Gastrocnemius medialis (tissue), 4 donors: ENCODE results near the gene LIMS3.
"Not testable (repeated sequence)": the region's sequence is repeated elsewhere in the genome, so short reads cannot be mapped to it uniquely, and the experiment has no call there.

Experiments
- CTCF ChIP-seq, 5 experiments: fragments of 450-650 bp in 3 of 5; fragments of 200-600 bp in 2 of 5; sonication (generic) in 2 of 5; IDR thresholded peaks in 4 of 5; conservative IDR thresholded peaks in 1 of 5; 1 replicate in 4 of 5; 2 replicates in 1 of 5; pipeline ENCODE4 v1.5.1; 2016 to 2019; ENCODE audit warnings: antibody characterized with exemption in 5 of 5, mild to moderate bottlenecking in 3 of 5, moderate library complexity in 3 of 5
- POLR2A ChIP-seq, 2 donors: fragments of 450-650 bp; IDR thresholded peaks; one replicate each; pipeline ENCODE4 v1.6.1; 2017; ENCODE audit warnings: antibody characterized with exemption in 2 of 2, mild to moderate bottlenecking in 2 of 2, moderate library complexity in 2 of 2

GRCh38 chr2:109871129-109871751 is 27.2 kb upstream of the LIMS3 start:
- TF ChIP-seq CTCF (IDR thresholded peaks at IDR 0.05 in 4 of 5, conservative IDR thresholded peaks at IDR 0.05 in 1 of 5); POLR2A (IDR thresholded peaks at IDR 0.05): not testable (repeated sequence)
